Neutrophil (primary cell): Measurements from ENCODE around the gene NOXO1.
"Not testable (repeated sequence)": the region's sequence is repeated elsewhere in the genome, so short reads cannot be mapped to it uniquely, and the experiment has no call there.

Experiments
- H3K27ac ChIP-seq: fragments of 200-600 bp; sonication (generic); 2 replicates; pipeline ENCODE4 v1.5.1; 2016; ENCODE audit warnings: mild to moderate bottlenecking, moderate library complexity
- H3K27me3 ChIP-seq: fragments of 200-600 bp; sonication (generic); 2 replicates; pipeline ENCODE4 v1.6.0; 2016; ENCODE audit warnings: mild to moderate bottlenecking
- H3K36me3 ChIP-seq: fragments of 200-600 bp; sonication (generic); 2 replicates; pipeline ENCODE4 v1.5.1; 2017
- H3K4me1 ChIP-seq, 2 experiments: fragments of 200-600 bp in 1 of 2; sonication (generic) in 1 of 2; 1 replicate in 1 of 2; 2 replicates in 1 of 2; pipeline versions ENCODE4 v1.5.1 to v1.6.1; 2013 to 2016; ENCODE audit warnings: low read depth in 1 of 2, low read length in 1 of 2, mild to moderate bottlenecking in 1 of 2, moderate library complexity in 1 of 2; ENCODE audit not compliant: control insufficient read depth in 1 of 2, insufficient read depth in 1 of 2
- H3K4me3 ChIP-seq, 2 experiments: fragments of 200-600 bp in 1 of 2; sonication (generic) in 1 of 2; 1 replicate in 1 of 2; 2 replicates in 1 of 2; pipeline ENCODE4 v1.5.1; 2013 to 2016; ENCODE audit warnings: low read depth in 1 of 2, low read length in 1 of 2, mild to moderate bottlenecking in 1 of 2, moderate library complexity in 1 of 2
- H3K9me3 ChIP-seq: fragments of 200-600 bp; sonication (generic); 2 replicates; pipeline ENCODE4 v1.5.1; 2016
- CTCF ChIP-seq: fragments of 200-600 bp; sonication (generic); IDR thresholded peaks from 2 replicates; pipeline ENCODE4 v1.5.1; 2016; ENCODE audit warnings: antibody characterized with exemption

The NOXO1 gene

GRCh38 chr16:1965396-1966001 is 15.8 kb downstream of the NOXO1 start:
- H3K4me1 ChIP-seq = peaks cover 28 to 31% of the 10 kb centered on the region in 2 experiments
- no peak for TF ChIP-seq CTCF
- H3K36me3 ChIP-seq = peaks cover 20% of the 10 kb centered on the region

GRCh38 chr16:1964506-1965395 is 16.5 kb downstream of the NOXO1 start, which contains the start of gene RPS2:
TSS of gene RPS2 (minus strand) at chr16:1964826. CDS start at chr16:1964625, 201 bp downstream.
- Histone ChIP-seq H3K4me3 (peak within 1 kb of the TSS; percentile 80 to 87), H3K36me3 (peaks cover 20% of the 10 kb centered on the region), H3K27ac (peak within 1 kb of the TSS; percentile 88), H3K27me3 (no peaks in the 10 kb centered on the region), H3K4me1 (peaks cover 35 to 39% of the 10 kb centered on the region in 2 experiments), H3K9me3 (no peaks in the 10 kb centered on the region)
- TF ChIP-seq CTCF = peak; percentile 27

More at GRCh38 chr16:1965396-1966001, 15.8 kb downstream of the NOXO1 start:
- Histone ChIP-seq H3K27ac (peak overlapping the region; percentile 88), H3K27me3 (no peaks in the 10 kb centered on the region), H3K4me3 (peak overlapping the region; percentile 80 to 87), H3K9me3 (no peaks in the 10 kb centered on the region)

GRCh38 chr16:1963806-1964505 is 17.3 kb downstream of the NOXO1 start:
- TF ChIP-seq CTCF = no peak
- H3K9me3 ChIP-seq = no peaks in the 10 kb centered on the region
- H3K27me3 ChIP-seq = no peaks in the 10 kb centered on the region
- peak overlapping the region; percentile 88 for H3K27ac ChIP-seq
- peak overlapping the region; percentile 80 to 87 for H3K4me3 ChIP-seq
- H3K4me1 ChIP-seq = peaks cover 43 to 47% of the 10 kb centered on the region in 2 experiments
- H3K36me3 ChIP-seq = peaks cover 20% of the 10 kb centered on the region

- not testable (repeated sequence) for H3K4me3 ChIP-seq, H3K9me3 ChIP-seq, H3K27me3 ChIP-seq, H3K27ac ChIP-seq
- Histone ChIP-seq H3K36me3 (peaks cover 20% of the 10 kb centered on the region), H3K4me1 (peaks cover 48 to 51% of the 10 kb centered on the region in 2 experiments)
These were observed 18.8 kb downstream of the NOXO1 start for GRCh38 chr16:1962161-1963153.

- TF ChIP-seq CTCF = no peak
- Histone ChIP-seq H3K36me3 (peaks cover 20% of the 10 kb centered on the region), H3K9me3 (no peaks in the 10 kb centered on the region), H3K4me3 (no peak overlapping the region), H3K27me3 (peaks cover 2% of the 10 kb centered on the region), H3K27ac (no peak overlapping the region), H3K4me1 (peaks cover 48 to 51% of the 10 kb centered on the region in 2 experiments)
These were observed 19.6 kb downstream of the NOXO1 start for GRCh38 chr16:1961651-1962067.
